Measurements from ENCODE around the gene ADGRD2.

Gene ADGRD2

GRCh38 chr9:124482431-124483031 is 32.3 kb downstream of the ADGRD2 start:
- no peaks in the 10 kb centered on the region for H3K36me3 ChIP-seq (ENCODE audit: control insufficient read depth, low read length)
- H3K79me2 ChIP-seq (ENCODE audit: control insufficient read depth, low read length), result no peaks in the 10 kb centered on the region
- peaks cover 8% of the 10 kb centered on the region for H3K4me1 ChIP-seq (ENCODE audit: control insufficient read depth, low read length)
- H3K9me2 ChIP-seq (replicated peaks; ENCODE audit: control insufficient read depth, low read length), result no peaks in the 10 kb centered on the region
- no peak overlapping the region for H3K4me2 ChIP-seq (ENCODE audit: low read length)
- TF ChIP-seq EZH2phosphoT487 (IDR thresholded peaks at IDR 0.05; ENCODE audit: borderline replicate concordance, low read length), result no peak
- TF ChIP-seq, protein P1, sequence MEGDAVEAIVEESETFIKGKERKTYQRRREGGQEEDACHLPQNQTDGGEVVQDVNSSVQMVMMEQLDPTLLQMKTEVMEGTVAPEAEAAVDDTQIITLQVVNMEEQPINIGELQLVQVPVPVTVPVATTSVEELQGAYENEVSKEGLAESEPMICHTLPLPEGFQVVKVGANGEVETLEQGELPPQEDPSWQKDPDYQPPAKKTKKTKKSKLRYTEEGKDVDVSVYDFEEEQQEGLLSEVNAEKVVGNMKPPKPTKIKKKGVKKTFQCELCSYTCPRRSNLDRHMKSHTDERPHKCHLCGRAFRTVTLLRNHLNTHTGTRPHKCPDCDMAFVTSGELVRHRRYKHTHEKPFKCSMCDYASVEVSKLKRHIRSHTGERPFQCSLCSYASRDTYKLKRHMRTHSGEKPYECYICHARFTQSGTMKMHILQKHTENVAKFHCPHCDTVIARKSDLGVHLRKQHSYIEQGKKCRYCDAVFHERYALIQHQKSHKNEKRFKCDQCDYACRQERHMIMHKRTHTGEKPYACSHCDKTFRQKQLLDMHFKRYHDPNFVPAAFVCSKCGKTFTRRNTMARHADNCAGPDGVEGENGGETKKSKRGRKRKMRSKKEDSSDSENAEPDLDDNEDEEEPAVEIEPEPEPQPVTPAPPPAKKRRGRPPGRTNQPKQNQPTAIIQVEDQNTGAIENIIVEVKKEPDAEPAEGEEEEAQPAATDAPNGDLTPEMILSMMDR (IDR thresholded peaks at IDR 0.05; ENCODE audit: low read depth, low read length, poor library complexity, severe bottlenecking), result no peak
- H3F3A ChIP-seq (ENCODE audit: control insufficient read depth, insufficient read depth), result no peaks in the 10 kb centered on the region
- H3K4me3 ChIP-seq (ENCODE audit: low read length), result no peak overlapping the region
- H3K9me3 ChIP-seq (ENCODE audit: control insufficient read depth, insufficient read depth, low read length), result no peaks in the 10 kb centered on the region
- no peak overlapping the region for H3K27ac ChIP-seq (ENCODE audit: low read depth, low read length)
- H3K27me3 ChIP-seq (ENCODE audit: control insufficient read depth, low read length), result no peaks in the 10 kb centered on the region
- H4K20me1 ChIP-seq (ENCODE audit: control insufficient read depth, insufficient read depth, low read depth, low read length), result no peaks in the 10 kb centered on the region

DNA sequence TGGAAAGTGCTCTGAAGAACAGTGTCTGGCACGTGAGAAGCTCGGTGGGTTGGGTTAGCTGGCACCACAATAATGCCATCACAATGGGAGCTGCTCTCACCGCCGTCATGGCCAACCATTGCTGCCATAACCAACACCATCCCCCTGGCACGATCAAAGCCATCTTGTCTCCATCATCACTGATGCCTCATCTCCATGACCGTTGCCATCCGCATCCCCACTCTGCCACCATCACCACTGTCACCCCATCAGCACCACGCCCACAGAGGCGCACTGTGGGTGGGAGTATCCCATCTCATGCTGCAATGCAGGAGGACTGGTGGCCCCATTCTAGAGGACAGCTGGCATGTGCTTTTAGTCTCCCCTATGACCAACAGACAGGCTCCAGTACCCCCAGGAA is 33.2 kb downstream of the ADGRD2 start:
- Histone ChIP-seq H3K9me2 (replicated peaks; ENCODE audit: control insufficient read depth, low read length) (no peaks in the 10 kb centered on the region), H3K79me2 (ENCODE audit: control insufficient read depth, low read length) (no peaks in the 10 kb centered on the region), H4K20me1 (ENCODE audit: control insufficient read depth, insufficient read depth, low read depth, low read length) (no peaks in the 10 kb centered on the region), H3F3A (ENCODE audit: control insufficient read depth, insufficient read depth) (no peaks in the 10 kb centered on the region), H3K9me3 (ENCODE audit: control insufficient read depth, insufficient read depth, low read length) (no peaks in the 10 kb centered on the region), H3K4me1 (ENCODE audit: control insufficient read depth, low read length) (peaks cover 8% of the 10 kb centered on the region), H3K27ac (ENCODE audit: low read depth, low read length) (no peak overlapping the region), H3K27me3 (ENCODE audit: control insufficient read depth, low read length) (no peaks in the 10 kb centered on the region), H3K4me2 (ENCODE audit: low read length) (no peak overlapping the region), H3K36me3 (ENCODE audit: control insufficient read depth, low read length) (no peaks in the 10 kb centered on the region), H3K4me3 (ENCODE audit: low read length) (no peak overlapping the region)
- TF ChIP-seq EZH2phosphoT487 (IDR thresholded peaks at IDR 0.05; ENCODE audit: borderline replicate concordance, low read length), result no peak
- TF ChIP-seq, protein P1 (IDR thresholded peaks at IDR 0.05; ENCODE audit: low read depth, low read length, poor library complexity, severe bottlenecking), result no peak

DNA sequence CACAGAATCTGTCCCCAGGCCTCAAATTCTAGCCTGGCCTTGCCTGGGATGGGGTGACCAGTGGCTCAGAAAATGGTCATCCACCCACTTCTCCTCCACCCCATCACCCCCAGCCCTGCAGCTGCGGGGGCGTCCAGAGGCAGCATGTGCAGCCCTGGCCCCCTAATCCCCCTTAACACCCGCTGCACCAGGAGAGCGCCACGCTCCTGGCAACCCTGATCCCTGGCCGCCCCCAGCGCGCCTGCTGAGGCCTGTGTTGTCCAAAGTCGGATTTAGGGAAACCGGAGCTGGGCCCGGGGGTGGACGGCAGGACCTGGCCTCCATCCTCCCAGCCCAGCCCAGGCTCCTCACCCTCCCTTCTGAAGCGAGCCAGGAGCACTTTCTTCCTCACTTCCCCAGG is 35.0 kb downstream of the ADGRD2 start:
- H4K20me1 ChIP-seq (ENCODE audit: control insufficient read depth, insufficient read depth, low read depth, low read length), result no peaks in the 10 kb centered on the region
- no peaks in the 10 kb centered on the region for H3K27me3 ChIP-seq (ENCODE audit: control insufficient read depth, low read length)
- no peaks in the 10 kb centered on the region for H3K9me2 ChIP-seq (replicated peaks; ENCODE audit: control insufficient read depth, low read length)
- H3K79me2 ChIP-seq (ENCODE audit: control insufficient read depth, low read length), result no peaks in the 10 kb centered on the region
- H3K9me3 ChIP-seq (ENCODE audit: control insufficient read depth, insufficient read depth, low read length), result no peaks in the 10 kb centered on the region
- H3F3A ChIP-seq (ENCODE audit: control insufficient read depth, insufficient read depth), result no peaks in the 10 kb centered on the region
- peaks cover 4% of the 10 kb centered on the region for H3K4me1 ChIP-seq (ENCODE audit: control insufficient read depth, low read length)
- H3K27ac ChIP-seq (ENCODE audit: low read depth, low read length), result no peak overlapping the region
- TF ChIP-seq, protein P1 (IDR thresholded peaks at IDR 0.05; ENCODE audit: low read depth, low read length, poor library complexity, severe bottlenecking), result no peak
- TF ChIP-seq EZH2phosphoT487 (IDR thresholded peaks at IDR 0.05; ENCODE audit: borderline replicate concordance, low read length), result no peak
- no peak overlapping the region for H3K4me2 ChIP-seq (ENCODE audit: low read length)
- H3K4me3 ChIP-seq (ENCODE audit: low read length), result no peak overlapping the region
- H3K36me3 ChIP-seq (ENCODE audit: control insufficient read depth, low read length), result no peaks in the 10 kb centered on the region

Measured in DOHH2 (cell line).